ENCODE data around the gene ZNF189. TPM values are rescaled to one million over a fixed set of nuclear protein-coding genes. Genes with fewer than 3 reads are reported as not detected.

ZNF189 gene
- total and polyA plus RNA-seq, 2 of the 4 experiments (the other 2 are of a cell fraction), result 5.9 to 19.9 TPM

DNA sequence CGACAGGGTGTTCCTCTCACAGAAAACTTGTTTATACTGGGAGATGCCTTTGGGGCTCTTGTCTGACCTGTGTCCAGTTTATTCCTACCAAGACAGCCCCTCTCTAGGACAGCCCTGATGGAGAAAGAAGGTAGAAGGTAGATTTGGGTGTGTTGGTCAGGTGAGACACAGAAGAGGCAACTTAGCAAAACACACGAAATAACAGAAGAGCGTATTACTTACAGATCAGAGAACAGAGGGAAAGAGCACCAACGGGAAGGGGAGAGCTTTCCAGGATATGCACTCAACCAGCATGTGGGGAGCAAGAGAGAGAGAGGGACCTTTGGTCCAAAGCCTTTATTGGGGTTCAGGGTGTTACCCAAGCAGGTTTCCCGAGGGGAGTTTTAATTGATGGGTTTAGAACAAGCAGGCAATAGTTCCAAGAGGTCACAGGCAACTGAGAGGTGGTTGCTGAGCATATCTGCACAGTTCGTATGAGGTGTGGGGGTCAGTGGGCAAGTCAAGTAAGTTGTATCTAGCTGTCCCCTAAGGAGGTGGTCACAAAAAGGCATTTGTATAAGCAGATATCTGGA lies 45.7 kb upstream of the ZNF189 start:
- no peak overlapping the region for H3K4me3 ChIP-seq (ENCODE audit: insufficient read depth, low read depth, low read length)
- H2BK20ac ChIP-seq (ENCODE audit: low read depth, low read length), result no peak overlapping the region
- H3K9me3 ChIP-seq (ENCODE audit: control insufficient read depth, insufficient read depth, low read length), result no peaks in the 10 kb centered on the region
- no peak overlapping the region for H2BK120ac ChIP-seq (ENCODE audit: low read depth, low read length)
- H2AK5ac ChIP-seq (ENCODE audit: low read depth, low read length), result no peak overlapping the region
- no peak for ATAC-seq (ENCODE audit: low read depth)
- no CpG with 5 or more reads among the region's 6 CpGs for WGBS, 2 experiments (ENCODE audit: extremely low coverage in 2 of 2, insufficient read length in 1 of 2)
- no peaks in the 10 kb centered on the region for H3K4me1 ChIP-seq (ENCODE audit: control insufficient read depth, insufficient read depth, low read length)
- H3K23ac ChIP-seq (ENCODE audit: low read depth, low read length), result no peak overlapping the region
- H2BK15ac ChIP-seq (ENCODE audit: low read depth, low read length), result no peak overlapping the region
- H4K5ac ChIP-seq (ENCODE audit: low read depth, low read length), result no peak overlapping the region
- no peak overlapping the region for H3K56ac ChIP-seq (ENCODE audit: extremely low read depth, insufficient read depth, low read length)
- no peak overlapping the region for H3K14ac ChIP-seq (replicated peaks; ENCODE audit: low read depth, low read length)
- intact Hi-C loops (cut with micrococcal nuclease), result no loop called here
- DNase-seq, result no peak
- no peak overlapping the region for H2BK5ac ChIP-seq (ENCODE audit: low read depth, low read length, poor library complexity, severe bottlenecking)
- no peaks in the 10 kb centered on the region for H3K36me3 ChIP-seq (ENCODE audit: control insufficient read depth, insufficient read depth, low read length)
- peak overlapping the region; percentile 57 for H2AK9ac ChIP-seq (replicated peaks; ENCODE audit: low read depth, low read length, poor library complexity)
- no peaks in the 10 kb centered on the region for H4K20me1 ChIP-seq (ENCODE audit: insufficient read depth, low read length)
- no TSS peak for BruUV-seq (replicated peaks)
- ChIA-PET CTCF (no interaction called here), POLR2A (ENCODE audit: unreplicated experiment) (no interaction called here)
- H3K27ac ChIP-seq (ENCODE audit: insufficient read depth, low read length), result no peak overlapping the region
- no peak overlapping the region for H3K18ac ChIP-seq (ENCODE audit: low read depth, low read length)
- no peak overlapping the region for H3K9ac ChIP-seq (ENCODE audit: low read depth, low read length)
- dilution Hi-C loops (cut with HindIII; ENCODE audit: low sequenced_read_pairs, unreplicated experiment), result no loop called here
- H2AFZ ChIP-seq (replicated peaks; ENCODE audit: low read length, poor library complexity), result no peak overlapping the region
- no peaks in the 10 kb centered on the region for H3K79me1 ChIP-seq (ENCODE audit: low read depth in 1 of 2, low read length in 2 of 2)
- H4K8ac ChIP-seq (ENCODE audit: low read depth in 2 of 2, low read length in 2 of 2), result no peak overlapping the region
- H4K91ac ChIP-seq (ENCODE audit: insufficient read depth, low read depth, low read length), result no peak overlapping the region
- no peak overlapping the region for H3K4me2 ChIP-seq (ENCODE audit: low read depth, low read length)
- H3K27me3 ChIP-seq (ENCODE audit: control insufficient read depth, insufficient read depth, low read length), result no peaks in the 10 kb centered on the region; the same call in 1 of the 2 replicates
- no peaks in the 10 kb centered on the region for H3K9me1 ChIP-seq (ENCODE audit: insufficient read depth, low read length)
- no peak overlapping the region for H3K4ac ChIP-seq (ENCODE audit: low read depth, low read length)
- TF ChIP-seq MAZ (IDR thresholded peaks at IDR 0.05; ENCODE audit: borderline replicate concordance, low read depth, low read length) (no peak), RCOR1 (IDR thresholded peaks at IDR 0.05; ENCODE audit: insufficient replicate concordance, low read length) (no peak), MAFK (IDR thresholded peaks at IDR 0.05; ENCODE audit: low read depth, low read length) (no peak)
- in situ Hi-C loops (cut with MboI; ENCODE audit: low sequenced_read_pairs), result no loop called here

Measured in IMR-90 (cell line).